ENCODE data around the gene CCDC43. TPM values are rescaled to one million over a fixed set of nuclear protein-coding genes. Genes with fewer than 3 reads are reported as not detected.

Gene CCDC43
- total RNA-seq, 1 donor from 2014 or later = 28.2 TPM

DNA sequence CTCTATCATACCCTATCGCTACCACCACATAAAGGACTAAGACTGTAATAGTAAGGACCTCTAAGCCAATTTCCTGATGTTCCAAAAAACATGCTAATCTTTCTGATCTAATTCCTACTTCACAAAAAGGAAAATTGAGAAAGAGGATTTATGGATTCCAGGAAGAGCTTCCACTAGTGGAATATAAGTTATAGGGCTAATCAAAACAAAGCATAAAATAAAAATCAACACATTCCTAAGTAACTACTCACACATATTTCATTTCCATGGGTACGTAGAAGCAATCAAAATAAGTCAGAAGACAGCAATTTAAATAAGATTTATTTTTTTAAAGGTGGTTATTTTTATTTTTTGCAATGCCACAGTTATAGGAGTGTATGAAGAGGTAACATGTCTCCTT, 12.4 kb downstream of the CCDC43 start:
- no peak for DNase-seq (ENCODE audit: low spot score, unreplicated experiment)
- Mint-ChIP-seq H3K4me1 (ENCODE audit: low read depth) (no peaks in the 10 kb centered on the region), H3K27ac (peak overlapping the region; percentile 15), H3K27me3 (no peaks in the 10 kb centered on the region), H3K36me3 (ENCODE audit: insufficient read depth) (peaks cover 17% of the 10 kb centered on the region), H3K4me3 (ENCODE audit: low read depth) (no peak overlapping the region), H3K9me3 (ENCODE audit: low read depth) (no peaks in the 10 kb centered on the region)
- TF ChIP-seq, protein P1, sequence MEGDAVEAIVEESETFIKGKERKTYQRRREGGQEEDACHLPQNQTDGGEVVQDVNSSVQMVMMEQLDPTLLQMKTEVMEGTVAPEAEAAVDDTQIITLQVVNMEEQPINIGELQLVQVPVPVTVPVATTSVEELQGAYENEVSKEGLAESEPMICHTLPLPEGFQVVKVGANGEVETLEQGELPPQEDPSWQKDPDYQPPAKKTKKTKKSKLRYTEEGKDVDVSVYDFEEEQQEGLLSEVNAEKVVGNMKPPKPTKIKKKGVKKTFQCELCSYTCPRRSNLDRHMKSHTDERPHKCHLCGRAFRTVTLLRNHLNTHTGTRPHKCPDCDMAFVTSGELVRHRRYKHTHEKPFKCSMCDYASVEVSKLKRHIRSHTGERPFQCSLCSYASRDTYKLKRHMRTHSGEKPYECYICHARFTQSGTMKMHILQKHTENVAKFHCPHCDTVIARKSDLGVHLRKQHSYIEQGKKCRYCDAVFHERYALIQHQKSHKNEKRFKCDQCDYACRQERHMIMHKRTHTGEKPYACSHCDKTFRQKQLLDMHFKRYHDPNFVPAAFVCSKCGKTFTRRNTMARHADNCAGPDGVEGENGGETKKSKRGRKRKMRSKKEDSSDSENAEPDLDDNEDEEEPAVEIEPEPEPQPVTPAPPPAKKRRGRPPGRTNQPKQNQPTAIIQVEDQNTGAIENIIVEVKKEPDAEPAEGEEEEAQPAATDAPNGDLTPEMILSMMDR (IDR thresholded peaks at IDR 0.05; ENCODE audit: unreplicated experiment) = no peak

DNA sequence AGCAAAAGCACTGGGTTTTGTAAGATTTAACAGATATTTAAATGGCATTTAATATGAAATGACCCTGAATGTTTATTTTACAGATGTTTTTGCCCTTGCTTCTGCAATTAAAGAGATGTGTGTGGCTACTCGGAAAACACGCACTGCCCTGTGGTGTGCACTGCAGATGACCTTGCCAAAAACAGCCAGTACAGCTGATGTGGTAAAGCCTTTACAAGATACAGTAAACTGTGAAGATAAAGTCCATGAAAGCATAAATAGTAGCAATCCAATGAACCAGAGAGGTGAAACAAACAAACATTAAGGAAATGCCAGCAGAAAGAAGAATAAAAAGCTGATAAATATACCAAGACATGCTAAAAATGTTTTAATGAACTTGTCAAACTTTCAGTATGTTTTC, 15.7 kb downstream of the CCDC43 start:
- no peaks in the 10 kb centered on the region for H3K27me3 Mint-ChIP-seq
- H3K4me3 Mint-ChIP-seq (ENCODE audit: low read depth) = no peak overlapping the region
- TF ChIP-seq, protein P1 (IDR thresholded peaks at IDR 0.05; ENCODE audit: unreplicated experiment) = no peak
- no peaks in the 10 kb centered on the region for H3K9me3 Mint-ChIP-seq (ENCODE audit: low read depth)
- H3K4me1 Mint-ChIP-seq (ENCODE audit: low read depth) = no peaks in the 10 kb centered on the region
- no peak for DNase-seq (ENCODE audit: low spot score, unreplicated experiment)
- peaks cover 9% of the 10 kb centered on the region for H3K36me3 Mint-ChIP-seq (ENCODE audit: insufficient read depth)
- no peak overlapping the region for H3K27ac Mint-ChIP-seq

DNA sequence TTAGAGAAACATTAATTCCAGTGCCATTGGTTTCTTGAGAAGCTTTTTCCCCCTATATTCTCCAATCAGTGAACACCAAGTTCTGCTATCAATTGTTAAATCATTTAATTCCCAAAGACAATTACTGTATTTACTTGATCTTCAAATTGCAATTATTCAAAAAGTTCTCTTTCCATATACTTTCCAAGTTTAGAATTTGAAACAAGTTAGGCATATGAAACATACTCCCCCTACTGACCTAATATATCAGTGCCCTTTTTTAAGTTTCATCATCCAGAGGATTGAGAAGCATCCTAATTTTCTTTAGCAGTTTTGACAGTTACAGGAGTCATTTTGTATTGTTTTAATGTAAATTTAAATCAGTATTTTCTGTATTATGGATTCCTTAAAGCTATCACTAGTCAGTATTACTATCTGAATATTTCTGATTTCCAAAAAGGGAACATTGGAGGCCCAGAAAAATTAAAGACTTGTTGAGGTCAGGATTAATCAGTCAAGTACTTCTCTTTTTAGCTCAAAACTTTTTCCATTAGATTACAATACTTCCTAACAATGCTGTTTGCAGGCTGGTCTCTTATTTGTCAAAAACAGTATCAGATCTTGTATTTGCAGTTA, 17.0 kb downstream of the CCDC43 start:
- Mint-ChIP-seq H3K4me1 (ENCODE audit: low read depth) (no peaks in the 10 kb centered on the region), H3K27ac (no peak overlapping the region), H3K27me3 (no peaks in the 10 kb centered on the region), H3K36me3 (ENCODE audit: insufficient read depth) (no peaks in the 10 kb centered on the region), H3K9me3 (ENCODE audit: low read depth) (no peaks in the 10 kb centered on the region), H3K4me3 (ENCODE audit: low read depth) (no peak overlapping the region)
- DNase-seq (ENCODE audit: low spot score, unreplicated experiment) = no peak
- TF ChIP-seq, protein P1 (IDR thresholded peaks at IDR 0.05; ENCODE audit: unreplicated experiment) = peak; percentile 68

DNA sequence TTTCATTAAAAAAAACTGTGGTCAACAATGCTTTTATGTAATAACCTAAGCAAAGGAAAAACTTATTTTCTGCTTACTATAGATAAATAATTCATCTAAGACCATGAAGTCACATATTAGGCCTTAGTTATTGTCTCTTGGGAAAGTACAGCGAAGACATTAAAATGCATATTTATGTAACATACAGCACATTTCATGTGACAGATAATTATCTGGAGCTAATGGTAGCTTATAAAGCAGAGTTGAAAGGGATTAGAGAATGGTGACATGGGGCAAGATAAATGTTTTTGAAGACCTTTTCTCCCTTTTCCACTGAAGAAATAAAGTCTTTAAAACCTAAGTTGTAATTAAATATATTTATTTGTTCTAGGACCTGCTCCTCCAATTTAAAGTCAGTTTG, 23.6 kb downstream of the CCDC43 start:
- peaks cover 5% of the 10 kb centered on the region for H3K27me3 Mint-ChIP-seq
- no peaks in the 10 kb centered on the region for H3K36me3 Mint-ChIP-seq (ENCODE audit: insufficient read depth)
- no peak for DNase-seq (ENCODE audit: low spot score, unreplicated experiment)
- no peak overlapping the region for H3K27ac Mint-ChIP-seq
- no peaks in the 10 kb centered on the region for H3K4me1 Mint-ChIP-seq (ENCODE audit: low read depth)
- TF ChIP-seq, protein P1 (IDR thresholded peaks at IDR 0.05; ENCODE audit: unreplicated experiment) = no peak
- no peak overlapping the region for H3K4me3 Mint-ChIP-seq (ENCODE audit: low read depth)
- no peaks in the 10 kb centered on the region for H3K9me3 Mint-ChIP-seq (ENCODE audit: low read depth)

DNA sequence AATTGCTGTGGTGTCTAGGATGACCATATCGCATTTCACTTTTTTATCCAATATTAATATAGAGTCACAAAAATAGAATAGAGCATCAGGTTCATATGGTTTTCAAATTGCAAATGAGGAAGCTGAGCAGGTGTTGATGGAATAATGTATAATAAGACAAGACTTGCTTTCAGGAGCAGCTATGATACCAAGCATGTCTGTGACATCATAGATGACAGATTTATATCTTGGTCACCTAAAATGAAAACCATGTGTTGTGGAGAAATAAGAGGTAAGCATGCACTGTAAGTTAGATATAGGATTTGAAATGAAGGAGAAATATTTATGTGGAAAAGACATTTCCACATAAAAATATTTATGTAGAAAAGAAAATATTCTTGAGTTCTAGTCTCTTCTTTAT, 24.7 kb downstream of the CCDC43 start:
- no peaks in the 10 kb centered on the region for H3K4me1 Mint-ChIP-seq (ENCODE audit: low read depth)
- H3K27ac Mint-ChIP-seq = no peak overlapping the region
- no peaks in the 10 kb centered on the region for H3K36me3 Mint-ChIP-seq (ENCODE audit: insufficient read depth)
- TF ChIP-seq, protein P1 (IDR thresholded peaks at IDR 0.05; ENCODE audit: unreplicated experiment) = no peak
- no peak for DNase-seq (ENCODE audit: low spot score, unreplicated experiment)
- H3K9me3 Mint-ChIP-seq (ENCODE audit: low read depth) = no peaks in the 10 kb centered on the region
- H3K27me3 Mint-ChIP-seq = peaks cover 5% of the 10 kb centered on the region
- H3K4me3 Mint-ChIP-seq (ENCODE audit: low read depth) = no peak overlapping the region

Measured in progenitor cell of endocrine pancreas (in vitro differentiated cells).